GM12878 (cell line): ENCODE results near the gene HAVCR1. TPM values are rescaled to one million over a fixed set of nuclear protein-coding genes. Genes with fewer than 3 reads are reported as not detected.

Source experiments
- ATAC-seq: fragments of 200-7000 bp; cut with Tn5 transposase; 3 replicates; pipeline ENCODE4 v1.9.1; 2020; ENCODE audit warnings: mild to moderate bottlenecking, moderate library complexity
- BruUV-seq: library from RNA; stranded (reverse); fragments of 400-500 nt; replicated peaks from 2 replicates; lab custom pipeline; 2021; lab: Mats Ljungman, UMichigan
- CTCF ChIA-PET: fragments of 300-600 bp; sonication (Branson Sonifier 250); formaldehyde crosslinking; extraction: SDS; loops from one replicate; lab custom pipeline; 2021; ENCODE audit warnings: inconsistent platforms; lab: Yijun Ruan, JAX
- POLR2A ChIA-PET: fragments of 350-600 bp; formaldehyde crosslinking; extraction: SDS; loops from one replicate; lab custom pipeline; 2021; ENCODE audit warnings: inconsistent platforms; lab: Charles Lee
- RAD21 ChIA-PET: fragments of 300-600 bp; sonication (Branson Sonifier 250); formaldehyde crosslinking; loops from one replicate; lab custom pipeline; 2023; ENCODE audit warnings: antibody characterized with exemption; ENCODE audit not compliant: unreplicated experiment; lab: Charles Lee
- SMC1A ChIA-PET: fragments of 300-600 bp; sonication (Branson Sonifier 250); formaldehyde crosslinking; loops from one replicate; lab custom pipeline; 2023; ENCODE audit not compliant: unreplicated experiment, uncharacterized antibody; lab: Charles Lee
- DNase-seq: peaks from one replicate; pipeline ENCODE4 v3.0.0-alpha.2; 2011; ENCODE audit warnings: low read depth, low spot score
- FAIRE-seq: peaks from 3 replicates; lab custom pipeline; 2011; peaks lifted over from hg19 to GRCh38; lab: Jason Lieb, UNC
- H2AFZ ChIP-seq: 2 replicates; pipeline ENCODE4 v1.6.0; 2011; ENCODE audit warnings: low read depth, low read length, control low read depth; ENCODE audit not compliant: control insufficient read depth
- H3K27ac ChIP-seq: 2 replicates; pipeline ENCODE4 v1.5.1; 2011; ENCODE audit warnings: control low read depth; ENCODE audit not compliant: control insufficient read depth, insufficient read depth
- H3K27me3 ChIP-seq, 2 experiments: replicated peaks in 1 of 2; 2 replicates each; pipeline versions ENCODE4 v1.6.0 to v1.6.1; 2011; ENCODE audit warnings: low read length in 1 of 2; ENCODE audit not compliant: control insufficient read depth in 2 of 2, insufficient read depth in 2 of 2
- H3K36me3 ChIP-seq, 2 experiments: 2 replicates each; pipeline ENCODE4 v1.5.1; 2011; ENCODE audit warnings: low read length in 1 of 2; ENCODE audit not compliant: control insufficient read depth in 2 of 2, insufficient read depth in 2 of 2
- H3K4me1 ChIP-seq: 2 replicates; pipeline ENCODE4 v1.6.1; 2011; ENCODE audit warnings: mild to moderate bottlenecking, low read length, moderate library complexity, mixed read lengths; ENCODE audit not compliant: control insufficient read depth, insufficient read depth
- H3K4me2 ChIP-seq: 2 replicates; pipeline ENCODE4 v1.6.0; 2011; ENCODE audit warnings: control low read depth; ENCODE audit not compliant: control insufficient read depth, insufficient read depth
- H3K4me3 ChIP-seq: fragments of 200-600 bp; sonication (generic); 2 replicates; pipeline ENCODE4 v1.5.1; 2016
- H3K79me2 ChIP-seq: 2 replicates; pipeline ENCODE4 v1.6.0; 2011; ENCODE audit warnings: low read length; ENCODE audit not compliant: control insufficient read depth, insufficient read depth
- H3K9ac ChIP-seq: 2 replicates; pipeline ENCODE4 v1.8.0; 2011; ENCODE audit warnings: low read length, control low read depth, mixed read lengths; ENCODE audit not compliant: control insufficient read depth, insufficient read depth
- H3K9me3 ChIP-seq: replicated peaks from 3 replicates; pipeline ENCODE4 v1.5.1; 2011; ENCODE audit warnings: mild to moderate bottlenecking, low read length; ENCODE audit not compliant: control insufficient read depth, insufficient read depth
- H4K20me1 ChIP-seq: 2 replicates; pipeline ENCODE4 v1.6.0; 2011; ENCODE audit not compliant: control insufficient read depth, insufficient read depth
- BRCA1 ChIP-seq: IDR thresholded peaks from 2 replicates; pipeline ENCODE4 v1.6.1; 2011; ENCODE audit warnings: low read depth, low read length, improper control_type of control experiment
- CHD2 ChIP-seq: IDR thresholded peaks from 2 replicates; pipeline ENCODE4 v1.6.1; 2011; ENCODE audit warnings: low read depth, low read length, improper control_type of control experiment, borderline replicate concordance
- EGR1 ChIP-seq, 2 experiments: IDR thresholded peaks; 1 replicate in 1 of 2; 2 replicates in 1 of 2; pipeline ENCODE4 v1.6.1; 2011 to 2012; ENCODE audit warnings: low read depth in 2 of 2, low read length in 2 of 2, borderline replicate concordance in 1 of 2, mild to moderate bottlenecking in 1 of 2, moderate library complexity in 1 of 2
- FOXM1 ChIP-seq: IDR thresholded peaks from 2 replicates; pipeline ENCODE4 v1.6.1; 2012; ENCODE audit warnings: low read depth, mild to moderate bottlenecking, inconsistent platforms, low read length, moderate library complexity
- HDAC2 ChIP-seq: fragments of 200-600 bp; sonication (generic); IDR thresholded peaks from 2 replicates; pipeline ENCODE4 v1.6.1; 2017
- JUND ChIP-seq: IDR thresholded peaks from 2 replicates; pipeline ENCODE4 v1.6.1; 2012; ENCODE audit warnings: low read depth, mild to moderate bottlenecking, low read length, improper control_type of control experiment, moderate library complexity
- NR2C1 ChIP-seq: fragments of 450-650 bp; IDR thresholded peaks from 2 replicates; pipeline ENCODE4 v1.6.1; 2017; ENCODE audit warnings: antibody characterized with exemption, mild to moderate bottlenecking, moderate library complexity
- PAX5 ChIP-seq: IDR thresholded peaks from 2 replicates; pipeline ENCODE4 v1.6.1; 2011; ENCODE audit warnings: low read depth, low read length, borderline replicate concordance
- SREBF1 ChIP-seq: IDR thresholded peaks from 2 replicates; pipeline ENCODE4 v1.6.1; 2012; ENCODE audit warnings: mild to moderate bottlenecking, low read length
- ZBED1 ChIP-seq: IDR thresholded peaks from 2 replicates; pipeline ENCODE4 v1.6.1; 2016; ENCODE audit warnings: borderline replicate concordance
- ZNF622 ChIP-seq: fragments of 450-650 bp; IDR thresholded peaks from 2 replicates; pipeline ENCODE4 v1.6.1; 2017; ENCODE audit warnings: mild to moderate bottlenecking, inconsistent platforms
- WGBS: methylation state at CpG from one replicate; pipeline ENCODE4 v1.1.6; 2016; ENCODE audit warnings: low lambda C conversion rate; ENCODE audit not compliant: insufficient replicate concordance, insufficient coverage; ENCODE audit errors: missing lambda C conversion rate; 5-methylcytosine and 5-hydroxymethylcytosine counted together
- in situ Hi-C: fragments of 300-500 bp; cut with MboI; formaldehyde crosslinking; loops from 9 replicates; pipeline ENCODE4 v1.14.3; 2018; ENCODE audit warnings: mixed read lengths
- intact Hi-C: fragments of 100-400 bp; cut with micrococcal nuclease; formaldehyde crosslinking; loops from one replicate; pipeline ENCODE4 v1.14.2; 2022; ENCODE audit not compliant: unreplicated experiment
- polyA plus RNA-seq, 11 experiments: library from polyadenylated mRNA; depleted of rRNA in 4 of 11; unstranded in 6 of 11; stranded (reverse) in 5 of 11; fragments of >200 nt; fragmentation: Nextera tagmentation in 4 of 11; fragmentation: Illumina TruSeq in 1 of 11; extraction: Ambion mirVana in 4 of 11; extraction: Trizol in 1 of 11; gene quantifications; 1 replicate in 1 of 11; 2 replicates in 10 of 11; pipeline versions ENCODE4 v1.2.1 to v1.2.3, GENCODE V29; 2011 to 2016; ENCODE audit warnings: inconsistent platforms in 2 of 11, missing spikeins in 2 of 11, low read depth in 1 of 11
- total RNA-seq, 4 experiments: library from RNA; depleted of rRNA in 3 of 4; stranded (reverse); fragments of >200 nt in 3 of 4; fragmentation: Illumina TruSeq in 1 of 4; extraction: Trizol in 1 of 4; gene quantifications; 2 replicates each; pipeline versions ENCODE4 v1.2.1 to v1.2.3, GENCODE V29; 2013 to 2021
- TF ChIP-seq, protein P1 (sequence below): fragments of 450-650 bp; formaldehyde crosslinking; IDR thresholded peaks from 2 replicates; pipeline ENCODE4 v1.4.0; 2022; ENCODE audit warnings: mild to moderate bottlenecking, moderate library complexity
- TF ChIP-seq, protein P2 (sequence below): fragments of 450-650 bp; IDR thresholded peaks from 2 replicates; pipeline ENCODE4 v1.6.1; 2016; ENCODE audit warnings: mild to moderate bottlenecking
- TF ChIP-seq, protein P3 (sequence below): fragments of 450-650 bp; IDR thresholded peaks from 2 replicates; pipeline ENCODE4 v1.6.1; 2018; ENCODE audit warnings: mild to moderate bottlenecking, low read depth, moderate library complexity; ENCODE audit not compliant: partially characterized antibody

HAVCR1 gene
- total and polyA plus RNA-seq, 10 of the 15 experiments (the other 5 are each of a cell fraction or from before 2014, with no cell fraction given), result 0.08 to 0.45 TPM; not detected in 8

- ChIA-PET POLR2A (interaction anchor here (0.6 to 1.3 kb wide), 2 partner anchors 116 to 187 kb away, joined by 3 read pairs; no protein-coding TSS in a partner anchor), CTCF (interaction anchor here (1.4 kb wide), 2 partner anchors 9 to 15 kb away, joined by 3 to 5 read pairs; no protein-coding TSS in a partner anchor), RAD21 (interaction anchor here (2.0 kb wide), 1 partner anchor 9 kb away, joined by 8 read pairs; no protein-coding TSS in a partner anchor), SMC1A (interaction anchor here (0.6 to 2.0 kb wide), 5 partner anchors 8 to 25 kb away, joined by 3 to 9 read pairs (median 3); no protein-coding TSS in a partner anchor)
- in situ Hi-C loops, result no loop called here
- no peaks in the 10 kb centered on the region for H3K36me3 ChIP-seq
- TF ChIP-seq NR2C1 (no peak), SREBF1 (no peak), FOXM1 (no peak), BRCA1 (no peak), EGR1 (IDR thresholded peaks at IDR 0.05; ENCODE audit: borderline replicate concordance in 1 of 2, low read depth in 2 of 2, low read length in 2 of 2) (no peak), CHD2 (no peak), HDAC2 (no peak), ZNF622 (no peak), PAX5 (no peak), ZBED1 (no peak), JUND (no peak)
- TF ChIP-seq, protein P1, sequence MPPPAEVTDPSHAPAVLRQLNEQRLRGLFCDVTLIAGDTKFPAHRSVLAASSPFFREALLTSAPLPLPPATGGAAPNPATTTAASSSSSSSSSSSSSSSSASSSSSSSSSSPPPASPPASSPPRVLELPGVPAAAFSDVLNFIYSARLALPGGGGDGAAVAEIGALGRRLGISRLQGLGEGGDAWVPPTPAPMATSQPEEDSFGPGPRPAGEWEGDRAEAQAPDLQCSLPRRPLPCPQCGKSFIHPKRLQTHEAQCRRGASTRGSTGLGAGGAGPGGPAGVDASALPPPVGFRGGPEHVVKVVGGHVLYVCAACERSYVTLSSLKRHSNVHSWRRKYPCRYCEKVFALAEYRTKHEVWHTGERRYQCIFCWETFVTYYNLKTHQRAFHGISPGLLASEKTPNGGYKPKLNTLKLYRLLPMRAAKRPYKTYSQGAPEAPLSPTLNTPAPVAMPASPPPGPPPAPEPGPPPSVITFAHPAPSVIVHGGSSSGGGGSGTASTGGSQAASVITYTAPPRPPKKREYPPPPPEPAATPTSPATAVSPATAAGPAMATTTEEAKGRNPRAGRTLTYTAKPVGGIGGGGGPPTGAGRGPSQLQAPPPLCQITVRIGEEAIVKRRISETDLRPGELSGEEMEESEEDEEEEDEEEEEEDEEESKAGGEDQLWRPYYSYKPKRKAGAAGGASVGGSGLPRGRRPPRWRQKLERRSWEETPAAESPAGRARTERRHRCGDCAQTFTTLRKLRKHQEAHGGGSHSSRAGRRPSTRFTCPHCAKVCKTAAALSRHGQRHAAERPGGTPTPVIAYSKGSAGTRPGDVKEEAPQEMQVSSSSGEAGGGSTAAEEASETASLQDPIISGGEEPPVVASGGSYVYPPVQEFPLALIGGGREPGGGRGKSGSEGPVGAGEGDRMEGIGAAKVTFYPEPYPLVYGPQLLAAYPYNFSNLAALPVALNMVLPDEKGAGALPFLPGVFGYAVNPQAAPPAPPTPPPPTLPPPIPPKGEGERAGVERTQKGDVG (CRISPR knock-in tag), result no peak
- TF ChIP-seq, protein P2, sequence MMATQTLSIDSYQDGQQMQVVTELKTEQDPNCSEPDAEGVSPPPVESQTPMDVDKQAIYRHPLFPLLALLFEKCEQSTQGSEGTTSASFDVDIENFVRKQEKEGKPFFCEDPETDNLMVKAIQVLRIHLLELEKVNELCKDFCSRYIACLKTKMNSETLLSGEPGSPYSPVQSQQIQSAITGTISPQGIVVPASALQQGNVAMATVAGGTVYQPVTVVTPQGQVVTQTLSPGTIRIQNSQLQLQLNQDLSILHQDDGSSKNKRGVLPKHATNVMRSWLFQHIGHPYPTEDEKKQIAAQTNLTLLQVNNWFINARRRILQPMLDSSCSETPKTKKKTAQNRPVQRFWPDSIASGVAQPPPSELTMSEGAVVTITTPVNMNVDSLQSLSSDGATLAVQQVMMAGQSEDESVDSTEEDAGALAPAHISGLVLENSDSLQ, result no peak
- TF ChIP-seq, protein P3, sequence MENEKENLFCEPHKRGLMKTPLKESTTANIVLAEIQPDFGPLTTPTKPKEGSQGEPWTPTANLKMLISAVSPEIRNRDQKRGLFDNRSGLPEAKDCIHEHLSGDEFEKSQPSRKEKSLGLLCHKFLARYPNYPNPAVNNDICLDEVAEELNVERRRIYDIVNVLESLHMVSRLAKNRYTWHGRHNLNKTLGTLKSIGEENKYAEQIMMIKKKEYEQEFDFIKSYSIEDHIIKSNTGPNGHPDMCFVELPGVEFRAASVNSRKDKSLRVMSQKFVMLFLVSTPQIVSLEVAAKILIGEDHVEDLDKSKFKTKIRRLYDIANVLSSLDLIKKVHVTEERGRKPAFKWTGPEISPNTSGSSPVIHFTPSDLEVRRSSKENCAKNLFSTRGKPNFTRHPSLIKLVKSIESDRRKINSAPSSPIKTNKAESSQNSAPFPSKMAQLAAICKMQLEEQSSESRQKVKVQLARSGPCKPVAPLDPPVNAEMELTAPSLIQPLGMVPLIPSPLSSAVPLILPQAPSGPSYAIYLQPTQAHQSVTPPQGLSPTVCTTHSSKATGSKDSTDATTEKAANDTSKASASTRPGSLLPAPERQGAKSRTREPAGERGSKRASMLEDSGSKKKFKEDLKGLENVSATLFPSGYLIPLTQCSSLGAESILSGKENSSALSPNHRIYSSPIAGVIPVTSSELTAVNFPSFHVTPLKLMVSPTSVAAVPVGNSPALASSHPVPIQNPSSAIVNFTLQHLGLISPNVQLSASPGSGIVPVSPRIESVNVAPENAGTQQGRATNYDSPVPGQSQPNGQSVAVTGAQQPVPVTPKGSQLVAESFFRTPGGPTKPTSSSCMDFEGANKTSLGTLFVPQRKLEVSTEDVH, result no peak
- FAIRE-seq (no peak), DNase-seq (no peak), ATAC-seq (no peak)
- H3K4me1 ChIP-seq, result peaks cover 12% of the 10 kb centered on the region
- peak overlapping the region; percentile 29 for H2AFZ ChIP-seq
- WGBS, result 100% methylated on average over 3 of the region's 3 CpGs
- no peaks in the 10 kb centered on the region for H4K20me1 ChIP-seq
- no peak overlapping the region; the same call in 1 of the 2 replicates for H3K9ac ChIP-seq
- H3K9me3 ChIP-seq, result no peaks in the 10 kb centered on the region
- 0 out of 2 replicates have a peak overlapping the region, but pooled peaks have one; percentile 22 for H3K27ac ChIP-seq
- H3K4me3 ChIP-seq, result no peak overlapping the region; the same call in 1 of the 2 replicates
- no TSS peak for BruUV-seq
- H3K27me3 ChIP-seq, result no peaks in the 10 kb centered on the region
- intact Hi-C loops, result no loop called here
- H3K4me2 ChIP-seq, result peak overlapping the region; percentile 39; the same call in 1 of the 2 replicates
- no peaks in the 10 kb centered on the region; the same call in none of the 2 replicates for H3K79me2 ChIP-seq
These were observed 48.6 kb upstream of the HAVCR1 start for GRCh38 chr5:157107508-157107907.
